ENCODE measurements around the gene GAS5.
"Not testable (repeated sequence)": the region's sequence is repeated elsewhere in the genome, so short reads cannot be mapped to it uniquely, and the experiment has no call there.

Gene GAS5

DNA sequence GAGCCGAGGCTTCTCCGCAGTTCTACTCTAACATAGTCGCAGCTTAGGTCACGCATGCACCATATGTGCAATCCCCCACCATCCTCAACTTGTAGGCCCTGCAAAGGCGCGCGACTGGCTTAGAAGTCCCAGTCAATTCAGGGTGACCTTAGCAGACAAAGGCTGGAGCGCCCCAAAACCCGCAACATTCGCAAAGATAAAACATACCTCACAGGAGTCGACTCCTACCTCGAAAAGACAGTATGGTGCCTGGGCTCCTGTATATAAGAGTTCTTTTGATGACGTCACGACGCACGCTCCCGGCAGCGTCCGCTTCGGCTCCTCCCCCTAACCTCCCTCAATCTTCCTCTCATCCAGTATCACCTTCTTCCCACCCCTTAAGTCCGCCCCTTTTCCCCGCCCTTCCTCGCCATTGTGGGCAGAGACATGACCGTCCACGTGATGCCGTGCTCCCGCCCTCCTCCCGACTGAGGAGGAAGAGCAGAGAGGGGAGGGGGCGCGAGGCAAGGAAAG lies at the start of gene GAS5:
GAS5 (minus strand) TSS at position 237 of the 513 bp plus-strand sequence.
- peak; percentile 100 for DNase-seq

DNA sequence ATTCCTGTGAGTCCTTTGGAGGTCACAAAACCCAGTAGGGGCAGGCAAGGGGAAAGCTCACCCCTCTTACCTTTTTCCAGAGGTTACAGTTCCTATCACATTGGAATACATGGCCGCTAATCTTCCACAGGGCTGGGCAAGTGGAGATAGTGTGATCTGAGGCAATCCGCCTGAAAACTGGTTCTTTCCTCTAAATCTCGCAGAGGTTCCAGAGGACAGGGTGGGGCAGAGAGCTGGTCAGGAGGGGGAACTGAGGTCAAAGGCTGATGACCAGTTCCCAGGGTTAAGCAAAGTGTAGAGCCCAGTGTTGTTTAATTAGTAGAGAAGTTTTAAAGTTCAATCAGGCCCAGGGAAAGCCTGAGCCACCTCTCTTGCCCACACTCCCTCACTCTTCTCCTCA lies 49.4 kb upstream of the GAS5 start, which contains the start of gene SERPINC1:
SERPINC1 (minus strand) TSS at position 179 of the 400 bp plus-strand sequence; CDS start at position 111, 68 bp downstream.
- DNase-seq = no peak

DNA sequence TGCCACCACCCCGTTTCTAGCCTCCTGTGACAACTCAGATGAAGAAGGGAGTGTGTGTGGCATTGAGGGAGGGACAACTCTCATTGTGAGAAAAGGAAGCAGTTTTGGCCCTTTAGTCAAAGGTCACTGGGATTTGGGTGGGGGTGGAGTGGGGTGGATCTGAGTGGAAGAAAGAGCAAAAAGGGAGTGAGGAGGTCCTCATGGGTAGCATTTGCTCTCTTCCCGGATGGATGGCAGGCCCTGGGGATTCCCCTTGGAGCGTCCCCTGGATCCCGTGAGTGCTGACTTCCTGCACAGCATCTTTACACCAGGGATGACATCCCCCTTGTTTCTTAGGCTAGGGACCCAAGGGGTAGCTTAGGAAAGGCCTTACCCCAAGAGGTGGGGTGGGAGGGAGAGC lies 48.9 kb upstream of the GAS5 start:
- no peak for DNase-seq

DNA sequence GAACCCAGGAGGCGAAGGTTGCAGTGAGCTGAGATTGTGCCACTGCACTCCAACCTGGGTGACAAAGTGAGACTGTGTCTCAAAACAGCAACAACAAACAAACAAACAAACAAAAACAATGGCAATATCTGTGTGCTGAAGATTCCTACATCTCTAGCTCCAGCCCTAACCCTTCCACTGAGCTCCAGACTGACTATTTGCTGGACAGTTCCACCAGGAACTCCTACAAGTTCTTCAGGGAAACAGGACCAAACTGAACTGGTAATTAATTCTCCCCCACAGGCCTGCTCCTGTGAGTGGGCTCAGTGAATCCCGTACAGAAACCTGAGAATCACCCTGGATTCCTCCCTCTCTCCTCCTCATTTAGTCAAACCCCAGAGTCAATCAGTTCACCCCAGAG lies 47.8 kb upstream of the GAS5 start:
- DNase-seq = no peak

DNA sequence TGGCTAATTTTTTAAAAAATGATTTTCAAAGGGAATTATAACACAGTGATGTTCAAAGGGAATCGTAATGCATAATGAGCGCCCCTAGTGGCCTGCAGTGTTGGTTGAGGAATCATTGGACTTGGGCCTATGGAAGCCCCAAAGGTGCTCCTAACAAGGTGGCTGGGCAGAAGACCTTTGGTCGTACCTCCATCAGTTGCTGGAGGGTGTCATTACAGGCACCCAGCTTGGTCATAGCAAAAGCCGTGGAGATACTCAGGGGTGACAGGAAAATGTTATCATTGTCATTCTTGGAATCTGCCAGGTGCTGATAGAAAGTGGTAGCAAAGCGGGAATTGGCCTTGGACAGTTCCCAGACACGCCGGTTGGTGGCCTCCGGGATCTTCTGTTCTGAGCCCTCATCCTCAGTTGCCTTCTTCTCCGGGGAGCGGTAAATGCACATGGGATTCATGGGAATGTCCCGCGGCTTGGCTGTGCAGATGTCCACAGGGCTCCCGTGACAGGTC lies 46.6 kb upstream of the GAS5 start:
- DNase-seq = peak; percentile 52

DNA sequence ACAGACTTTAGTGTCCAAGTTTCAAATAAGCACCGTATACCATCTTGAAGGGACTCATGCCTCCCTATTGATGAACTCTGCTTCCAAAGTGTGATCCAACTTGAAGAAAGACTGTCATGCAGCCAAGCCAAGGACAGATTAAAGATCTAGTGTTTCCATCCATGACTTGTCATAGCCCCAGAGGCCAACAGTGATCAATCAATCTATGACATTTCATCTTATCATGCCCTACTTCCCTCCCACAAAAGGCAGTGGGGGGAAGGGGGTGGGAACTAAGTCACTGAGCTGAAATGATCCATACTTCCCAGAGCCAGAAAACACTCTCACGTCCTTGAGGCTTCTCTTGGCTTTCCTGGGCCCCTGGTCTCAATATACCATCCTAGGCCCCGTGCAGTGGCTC lies 45.3 kb upstream of the GAS5 start:
- DNase-seq = no peak

DNA sequence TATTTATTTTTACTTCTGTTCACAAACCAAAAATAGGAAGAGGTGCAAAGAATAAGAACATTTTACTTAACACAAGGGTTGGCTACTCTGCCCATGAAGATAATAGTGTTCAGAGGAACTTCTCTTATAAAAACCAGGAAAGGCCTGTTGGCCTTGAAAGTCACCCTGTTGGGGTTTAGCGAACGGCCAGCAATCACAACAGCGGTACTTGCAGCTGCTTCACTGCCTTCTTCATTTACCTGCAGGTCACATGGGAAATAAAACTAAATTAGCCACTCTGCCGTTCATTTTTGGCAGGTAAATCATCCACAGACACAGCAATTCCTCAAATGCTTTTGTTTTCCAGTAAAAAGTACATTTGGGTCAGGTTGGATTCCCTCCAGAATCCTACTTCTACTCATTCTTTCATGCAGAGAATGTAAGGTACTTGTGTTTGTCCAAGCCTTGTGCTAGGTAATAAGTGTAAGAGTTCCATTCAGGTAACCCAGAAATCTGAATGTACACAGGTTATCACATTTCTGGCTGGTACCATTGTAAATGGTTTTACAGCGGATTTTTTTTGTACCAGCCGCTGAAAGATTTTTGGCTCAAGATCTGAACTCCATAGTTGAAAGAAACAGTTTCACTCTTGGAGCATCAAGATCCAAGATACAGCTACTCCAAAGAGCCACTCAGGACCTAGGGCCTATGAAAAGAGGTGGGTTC lies 36.2 kb upstream of the GAS5 start:
- no peak for DNase-seq

DNA sequence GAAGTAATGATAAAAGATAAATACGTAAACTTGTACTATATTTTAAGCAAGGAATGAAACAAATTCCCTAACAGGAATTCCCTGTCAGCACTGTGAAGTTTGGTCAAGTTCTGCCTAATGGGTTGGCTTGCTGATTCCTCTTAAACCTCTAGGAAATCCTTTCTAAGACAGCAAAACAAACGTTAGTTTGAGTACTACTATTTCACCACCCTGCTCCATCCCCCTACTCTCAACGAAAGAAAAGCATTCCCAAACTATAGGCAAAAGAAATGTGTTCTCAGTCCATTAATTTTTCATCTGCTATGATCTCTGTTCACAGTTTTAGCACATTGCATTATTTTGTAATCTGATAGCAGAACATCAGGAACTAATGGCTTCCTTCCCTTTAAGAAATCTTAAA lies 33.2 kb upstream of the GAS5 start:
- DNase-seq = no peak

DNA sequence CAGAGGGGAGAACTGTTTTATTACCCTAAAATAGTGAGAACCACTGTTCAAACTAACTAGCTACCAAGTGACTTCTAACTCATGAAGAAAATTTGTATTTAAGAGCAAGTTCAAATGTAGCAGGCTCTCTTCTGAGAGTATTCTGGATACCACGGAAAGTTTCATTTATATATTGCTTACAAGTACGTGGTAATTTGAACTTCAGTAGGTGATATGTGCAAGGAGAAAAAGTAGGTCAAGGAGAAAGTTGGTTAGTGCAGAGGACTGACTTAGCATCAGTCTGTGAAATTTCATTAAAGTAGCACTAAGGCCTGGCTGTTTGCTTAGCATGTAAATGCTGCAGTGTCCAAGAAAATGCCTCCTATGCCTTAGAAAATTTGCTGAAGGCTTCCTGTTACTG lies 32.6 kb upstream of the GAS5 start:
- DNase-seq = no peak

DNA sequence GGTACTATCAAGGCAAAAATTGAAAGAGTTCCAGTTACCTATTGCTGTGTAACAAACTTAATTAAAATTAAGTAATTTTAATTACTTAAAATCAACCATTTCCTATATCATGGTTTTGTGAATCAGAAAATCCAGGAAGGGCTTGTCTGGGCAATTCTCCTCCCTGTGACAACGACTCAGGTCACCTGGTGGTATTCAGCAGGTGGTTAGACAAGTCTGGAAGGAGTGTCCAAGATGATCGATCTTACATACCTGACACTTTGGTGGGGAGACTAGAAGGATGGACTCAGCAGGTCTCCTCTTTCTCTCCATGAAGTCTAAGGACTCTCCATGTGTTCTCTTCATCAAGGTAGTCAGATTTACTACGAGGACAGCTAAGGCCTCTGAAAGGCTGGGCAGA lies 26.4 kb upstream of the GAS5 start:
- no peak for DNase-seq

DNA sequence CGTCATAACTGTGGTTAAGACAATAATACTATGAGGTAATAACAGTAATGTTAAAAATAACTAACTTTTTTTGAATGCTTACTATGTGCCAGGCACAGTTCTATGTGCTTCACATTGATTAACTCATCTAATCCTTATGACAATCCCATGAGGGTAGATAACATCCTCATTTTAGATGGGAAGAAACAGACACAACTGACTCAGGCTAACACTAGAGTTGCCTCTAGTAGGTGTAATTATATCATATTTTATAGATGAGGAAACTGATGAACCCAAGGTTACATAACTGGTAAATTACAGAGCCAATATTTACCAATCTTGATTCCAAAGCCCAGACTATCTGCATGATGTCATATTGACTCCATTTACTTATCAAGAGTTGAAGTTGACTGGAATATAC lies 25.8 kb upstream of the GAS5 start:
- no peak for DNase-seq

DNA sequence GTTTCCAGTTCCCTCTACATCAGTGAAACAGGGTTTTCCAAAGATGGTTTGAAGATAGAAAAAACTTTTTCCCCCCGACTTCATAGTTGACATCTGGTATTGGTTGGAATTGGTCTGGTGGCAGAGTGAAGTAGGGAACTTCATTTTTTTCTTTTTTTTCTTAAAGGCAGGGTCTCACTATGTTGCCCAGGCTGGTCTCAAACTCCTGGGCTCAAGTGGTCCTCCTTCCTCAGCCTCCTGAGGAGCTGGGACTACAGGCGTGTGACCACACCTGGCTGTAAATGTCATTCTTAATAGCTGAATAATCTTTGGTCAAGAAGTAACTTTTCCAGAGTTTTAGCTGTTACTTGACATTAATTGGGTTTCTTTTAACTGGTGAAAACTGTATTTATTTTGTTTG lies 22.1 kb upstream of the GAS5 start:
- DNase-seq = no peak

DNA sequence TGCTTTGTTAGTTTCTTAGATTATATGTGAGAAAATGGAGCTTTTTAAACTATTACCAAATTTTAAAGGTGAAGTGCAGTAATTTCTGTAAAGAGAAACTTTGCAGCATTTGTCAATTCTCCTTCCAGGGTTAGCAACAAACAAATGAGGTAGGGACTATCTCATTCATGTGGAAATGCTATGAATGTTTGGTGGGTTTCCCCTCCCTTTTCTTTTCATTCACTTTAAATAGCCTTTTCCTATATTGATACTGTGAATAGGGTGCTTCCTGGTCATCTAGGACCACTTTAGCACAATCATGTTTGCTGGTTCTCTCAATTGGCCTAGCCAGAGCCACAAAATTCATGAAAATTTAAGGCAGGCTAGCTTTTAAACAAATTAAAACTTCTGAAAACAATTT lies 21.0 kb upstream of the GAS5 start:
- DNase-seq = no peak

DNA sequence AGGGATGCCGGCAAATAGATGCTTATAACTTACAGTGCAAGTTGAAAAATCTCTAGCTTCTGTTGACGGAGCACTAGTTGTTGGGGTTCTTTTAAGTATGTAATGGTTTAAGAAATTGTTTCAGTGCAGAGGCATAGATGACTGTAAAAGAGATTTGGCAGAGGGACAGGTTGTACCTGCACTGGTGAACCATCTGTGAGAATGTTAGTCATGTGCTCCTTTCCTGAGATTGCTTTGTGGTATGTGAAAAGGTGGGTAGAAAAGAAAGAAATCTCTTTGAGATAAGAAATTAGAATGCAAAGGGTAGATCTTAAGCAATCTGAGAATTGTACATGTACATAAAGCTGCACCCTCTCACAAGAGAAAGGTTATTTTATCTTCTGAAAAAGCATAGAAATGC lies 19.8 kb upstream of the GAS5 start:
- no peak for DNase-seq

DNA sequence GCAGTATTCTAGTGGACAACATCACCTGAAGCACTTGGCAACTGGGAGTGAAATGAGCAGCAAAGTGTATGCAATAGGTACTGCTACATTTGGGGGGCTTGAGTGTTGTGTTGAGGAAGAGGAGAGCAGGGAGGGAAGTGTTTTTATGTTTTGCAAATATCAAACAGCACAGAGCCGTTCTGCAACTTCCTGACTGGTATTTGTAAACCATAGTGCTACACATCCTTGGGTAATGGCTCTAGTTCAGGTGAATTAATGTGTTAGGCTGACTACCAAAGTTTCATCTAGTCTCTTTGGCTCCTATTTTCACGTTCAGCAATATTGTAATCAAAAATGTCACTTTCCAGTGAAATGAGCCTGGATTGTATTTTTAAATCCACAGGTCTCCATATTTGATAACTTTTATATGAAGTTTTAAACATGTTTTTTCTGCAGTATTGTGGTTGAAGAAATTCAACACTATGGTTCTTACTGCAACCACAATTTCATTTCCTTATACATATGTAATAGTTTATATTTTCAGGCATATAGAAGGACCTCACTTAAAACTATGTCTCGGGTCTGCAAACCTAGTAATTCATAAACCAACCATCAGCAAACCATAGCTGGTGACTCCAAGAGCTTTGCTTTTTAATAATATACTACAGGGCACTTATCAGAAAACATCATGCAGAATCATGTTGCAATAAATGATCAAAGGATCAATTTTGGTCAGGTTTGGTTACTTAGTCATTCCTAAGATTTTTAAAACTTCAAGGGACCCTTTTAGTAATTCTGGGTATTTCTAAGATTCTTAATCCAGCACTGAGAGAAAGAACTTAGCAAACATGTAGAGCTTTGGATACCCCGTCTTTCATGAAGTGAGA lies 19.2 kb upstream of the GAS5 start:
- no peak for DNase-seq

DNA sequence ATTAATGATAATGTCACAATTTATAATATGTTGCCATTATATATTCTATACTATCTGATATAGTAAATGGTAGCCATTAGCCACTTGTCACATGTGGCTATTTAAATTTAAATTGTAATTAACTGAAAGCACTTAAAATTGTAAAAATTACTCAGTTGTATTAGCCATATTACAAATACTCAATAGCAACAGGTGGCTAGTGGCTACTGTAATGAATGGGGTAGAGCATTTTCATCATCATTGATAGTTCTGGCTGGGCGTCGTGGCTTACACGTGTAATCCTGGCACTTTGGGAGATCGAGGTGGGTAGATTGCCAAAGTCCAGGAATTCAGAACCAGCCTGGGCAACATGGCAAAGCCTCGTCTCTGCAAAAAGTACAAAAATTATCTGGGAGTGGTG lies 16.9 kb upstream of the GAS5 start:
- DNase-seq = no peak

DNA sequence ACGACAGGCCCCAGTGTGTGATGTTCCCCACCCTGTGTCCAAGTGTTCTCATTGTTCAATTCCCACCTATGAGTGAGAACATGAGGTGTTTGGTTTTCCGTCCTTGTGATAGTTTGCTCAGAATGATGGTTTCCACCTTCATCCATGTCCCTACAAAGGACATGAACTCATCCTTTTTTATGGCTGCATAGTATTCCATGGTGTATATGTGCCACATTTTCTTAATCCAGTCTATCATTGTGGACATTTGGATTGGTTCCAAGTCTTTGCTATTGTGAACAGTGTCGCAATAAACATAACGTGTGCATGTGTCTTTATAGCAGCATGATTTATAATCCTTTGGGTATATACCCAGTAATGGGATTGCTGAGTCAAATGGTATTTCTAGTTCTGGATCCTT lies 13.3 kb upstream of the GAS5 start:
- not testable (repeated sequence) for DNase-seq

DNA sequence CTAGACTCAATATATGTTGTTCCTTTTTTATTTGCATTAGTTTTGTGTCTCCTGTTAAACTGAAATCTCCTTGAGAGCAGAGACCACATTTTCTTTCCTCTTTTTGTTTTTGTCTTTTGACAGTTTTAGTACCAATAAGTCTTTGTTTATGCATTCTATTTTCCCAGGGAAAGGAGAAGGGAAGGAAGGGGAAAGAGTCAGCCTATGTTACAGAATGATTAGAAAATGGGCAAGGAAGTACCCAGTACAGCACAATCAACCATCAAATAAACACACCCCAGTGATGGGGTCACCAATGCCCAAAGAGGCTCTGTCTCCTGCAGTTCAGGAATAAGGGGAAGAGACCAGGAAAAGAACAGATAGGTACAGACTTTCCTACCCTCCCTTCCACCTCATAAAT lies 10.5 kb upstream of the GAS5 start:
- no peak for DNase-seq

DNA sequence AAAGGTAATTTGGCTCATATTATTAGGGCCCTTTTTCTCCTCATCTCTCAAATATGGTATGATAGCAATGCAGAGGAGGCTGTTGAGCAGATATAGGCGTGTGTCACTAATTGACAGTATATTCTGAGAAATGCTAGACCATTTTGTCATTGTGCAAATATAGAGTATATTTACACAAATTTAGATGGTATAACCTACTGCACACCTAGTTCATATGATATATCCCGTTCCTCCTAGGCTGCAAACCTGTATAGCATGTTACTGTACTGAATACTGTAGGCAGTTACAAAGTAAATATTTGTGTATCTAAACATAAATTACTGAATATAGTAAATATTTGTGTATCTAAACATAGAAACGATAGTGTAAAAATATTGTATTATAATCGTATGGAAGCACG lies 8.9 kb upstream of the GAS5 start:
- no peak for DNase-seq

DNA sequence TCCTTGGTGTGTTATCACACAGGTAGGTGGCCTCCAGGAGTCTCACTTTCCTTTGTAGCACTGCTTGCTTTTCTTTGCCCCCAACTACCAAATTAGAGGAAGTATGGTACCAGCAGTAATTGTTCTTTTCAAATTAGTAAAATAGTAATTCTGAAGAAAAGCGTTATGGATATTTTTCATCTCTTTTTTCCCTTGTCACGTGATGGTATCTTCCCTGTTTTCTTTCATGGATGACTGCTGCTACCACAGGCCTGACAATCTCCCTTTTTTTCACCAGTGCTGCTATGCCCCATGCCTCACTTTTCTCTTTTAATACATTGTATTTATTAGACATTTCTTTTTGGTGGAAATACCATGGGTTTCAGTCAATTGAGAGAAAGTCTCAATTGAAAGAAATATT lies 3.7 kb upstream of the GAS5 start:
- no peak for DNase-seq

DNA sequence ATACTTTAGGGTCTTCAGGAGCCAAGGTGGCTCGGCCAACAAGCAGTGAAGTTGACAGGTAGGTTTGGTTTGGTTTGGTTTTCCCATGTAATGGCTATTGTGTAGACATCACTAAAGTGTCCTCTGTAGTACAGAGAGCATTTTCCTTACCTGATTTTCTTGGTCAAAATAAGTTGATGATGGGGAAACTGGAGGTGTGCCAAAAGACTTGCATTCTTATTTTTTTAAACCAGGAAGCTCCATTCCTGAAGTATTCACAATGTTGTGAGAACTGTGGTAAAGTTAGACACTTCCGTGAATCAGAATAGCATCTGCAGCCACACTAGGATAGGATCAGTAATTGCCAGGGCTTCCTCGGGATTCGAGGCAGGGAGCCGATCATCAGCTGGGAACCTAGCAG lies 3.3 kb upstream of the GAS5 start:
- no peak for DNase-seq

DNA sequence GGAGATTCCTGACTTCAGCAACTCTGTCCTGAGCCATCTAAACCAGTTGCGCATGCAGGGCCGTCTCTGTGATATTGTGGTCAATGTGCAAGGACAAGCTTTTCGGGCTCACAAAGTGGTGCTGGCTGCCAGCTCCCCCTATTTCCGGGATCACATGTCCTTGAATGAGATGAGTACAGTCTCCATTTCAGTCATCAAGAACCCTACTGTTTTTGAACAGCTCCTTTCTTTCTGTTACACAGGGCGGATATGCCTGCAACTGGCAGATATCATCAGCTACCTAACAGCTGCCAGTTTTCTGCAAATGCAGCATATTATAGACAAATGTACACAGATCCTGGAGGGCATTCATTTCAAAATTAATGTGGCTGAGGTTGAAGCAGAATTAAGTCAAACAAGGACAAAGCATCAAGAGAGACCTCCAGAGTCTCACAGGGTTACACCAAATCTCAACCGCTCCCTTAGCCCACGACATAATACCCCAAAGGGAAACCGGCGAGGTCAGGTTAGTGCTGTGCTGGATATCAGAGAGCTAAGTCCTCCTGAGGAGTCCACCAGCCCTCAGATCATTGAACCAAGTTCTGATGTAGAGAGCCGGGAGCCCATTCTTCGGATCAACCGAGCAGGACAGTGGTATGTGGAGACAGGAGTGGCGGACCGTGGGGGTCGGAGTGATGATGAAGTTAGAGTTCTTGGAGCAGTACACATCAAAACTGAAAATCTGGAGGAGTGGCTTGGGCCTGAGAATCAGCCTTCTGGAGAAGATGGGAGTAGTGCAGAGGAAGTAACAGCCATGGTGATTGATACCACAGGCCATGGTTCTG lies 2.7 kb upstream of the GAS5 start:
- peak; percentile 46 for DNase-seq

DNA sequence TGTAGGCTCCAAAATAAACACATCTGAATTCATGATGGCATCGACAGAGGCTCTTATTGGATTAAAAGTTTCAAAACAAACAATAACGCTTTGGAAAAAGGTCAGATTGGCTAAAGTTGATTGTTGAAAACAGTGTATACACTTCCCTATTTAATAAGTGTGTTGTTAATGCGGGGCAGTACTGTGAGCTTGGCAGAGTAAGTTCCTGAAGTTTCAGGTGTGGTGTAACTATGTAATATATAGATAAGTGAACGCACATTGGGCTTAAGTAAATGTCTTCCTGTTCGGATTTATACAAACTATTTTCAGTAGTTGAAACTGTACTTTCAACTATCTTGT lies 1.2 kb upstream of the GAS5 start:
- DNase-seq = no peak

Data from activated CD4-positive, alpha-beta T cell treated with anti-CD3 and anti-CD28 coated beads for 48 hours (primary cell).